Activated T-helper 1 cell treated with anti-CD3 and anti-CD28 coated beads, Interleukin-2, amount 50 U/mL, for 16 hours (primary cell): Measurements from ENCODE around the gene MAPKBP1.

ENCODE experiments used
- DNase-seq, 2 donors: peaks; one replicate each; pipeline ENCODE4 v3.0.0-alpha.2; 2020; ENCODE audit warnings: low read depth in 1 of 2, low spot score in 1 of 2

MAPKBP1 gene

GRCh38 chr15:41806291-41807181 lies 32.3 kb downstream of the MAPKBP1 start:
- no peak for DNase-seq

GRCh38 chr15:41809121-41809520 lies 34.8 kb downstream of the MAPKBP1 start:
- no peak for DNase-seq

GRCh38 chr15:41809526-41810220 lies 35.4 kb downstream of the MAPKBP1 start:
- no peak for DNase-seq

- DNase-seq, result no peak
Measured at GRCh38 chr15:41810651-41811431, 36.6 kb downstream of the MAPKBP1 start.

GRCh38 chr15:41811432-41812195 lies 37.3 kb downstream of the MAPKBP1 start:
- DNase-seq, result peak; percentile 48

- DNase-seq, result no peak
Measured at GRCh38 chr15:41812820-41813375, 38.6 kb downstream of the MAPKBP1 start.

GRCh38 chr15:41813426-41813825 lies 39.1 kb downstream of the MAPKBP1 start:
- no peak for DNase-seq

- no peak for DNase-seq
Measured at GRCh38 chr15:41814534-41814933, 40.2 kb downstream of the MAPKBP1 start.

- no peak for DNase-seq
Measured at GRCh38 chr15:41816788-41817187, 42.5 kb downstream of the MAPKBP1 start.

GRCh38 chr15:41817327-41817726 lies 43.0 kb downstream of the MAPKBP1 start:
- DNase-seq, result no peak

- DNase-seq, result no peak
Measured at GRCh38 chr15:41817781-41818180, 43.5 kb downstream of the MAPKBP1 start.

- DNase-seq, result no peak
Measured at GRCh38 chr15:41819455-41820050, 45.3 kb downstream of the MAPKBP1 start.

GRCh38 chr15:41820791-41821423 lies 46.6 kb downstream of the MAPKBP1 start:
- no peak for DNase-seq

GRCh38 chr15:41821831-41822230 lies 47.5 kb downstream of the MAPKBP1 start:
- DNase-seq, result no peak

GRCh38 chr15:41822471-41822870 lies 48.2 kb downstream of the MAPKBP1 start:
- no peak for DNase-seq

- DNase-seq, result no peak
Measured at GRCh38 chr15:41822957-41823356, 48.7 kb downstream of the MAPKBP1 start.

GRCh38 chr15:41823502-41823901 lies 49.2 kb downstream of the MAPKBP1 start:
- DNase-seq, result no peak

- no peak for DNase-seq
Measured at GRCh38 chr15:41824062-41824745, 49.9 kb downstream of the MAPKBP1 start.

- no peak for DNase-seq
Measured at GRCh38 chr15:41825145-41825544, 50.9 kb downstream of the MAPKBP1 start.
